Peyer's patch (tissue), 4 donors: ENCODE results near the gene SEPTIN10.

Experiments used
- CTCF ChIP-seq, 6 experiments: fragments of 450-650 bp in 4 of 6; fragments of 200-600 bp in 2 of 6; sonication (generic) in 1 of 6; IDR thresholded peaks; one replicate each; pipeline ENCODE4 v1.5.1; 2017 to 2019; ENCODE audit warnings: antibody characterized with exemption in 6 of 6, mild to moderate bottlenecking in 3 of 6, moderate library complexity in 1 of 6
- POLR2A ChIP-seq, 2 donors: fragments of 450-650 bp; IDR thresholded peaks; one replicate each; pipeline ENCODE4 v1.5.1; 2017; ENCODE audit warnings: antibody characterized with exemption in 2 of 2, mild to moderate bottlenecking in 2 of 2, moderate library complexity in 2 of 2

GRCh38 chr2:109624339-109624738, 10.6 kb upstream of the SEPTIN10 start:
- no peak for TF ChIP-seq CTCF (IDR thresholded peaks at IDR 0.05)
- TF ChIP-seq POLR2A (IDR thresholded peaks at IDR 0.05) = no peak
